Stomach (tissue), 4 donors: ENCODE data around the gene TYW1.
"Not testable (repeated sequence)": the region's sequence is repeated elsewhere in the genome, so short reads cannot be mapped to it uniquely, and the experiment has no call there.

Source experiments
- POLR2AphosphoS5 ChIP-seq, 3 donors: sonication (generic); formaldehyde crosslinking; IDR thresholded peaks; one replicate each; pipeline ENCODE4 v1.6.1; 2016; ENCODE audit warnings: antibody characterized with exemption in 3 of 3
- TF ChIP-seq, protein P1 (sequence below), 7 experiments: fragments of 450-650 bp in 4 of 7; fragments of 200-600 bp in 3 of 7; sonication (generic) in 3 of 7; IDR thresholded peaks; one replicate each; pipeline ENCODE4 v1.5.1; 2016 to 2019; ENCODE audit warnings: antibody characterized with exemption in 7 of 7, control low read depth in 2 of 7, mild to moderate bottlenecking in 1 of 7

DNA sequence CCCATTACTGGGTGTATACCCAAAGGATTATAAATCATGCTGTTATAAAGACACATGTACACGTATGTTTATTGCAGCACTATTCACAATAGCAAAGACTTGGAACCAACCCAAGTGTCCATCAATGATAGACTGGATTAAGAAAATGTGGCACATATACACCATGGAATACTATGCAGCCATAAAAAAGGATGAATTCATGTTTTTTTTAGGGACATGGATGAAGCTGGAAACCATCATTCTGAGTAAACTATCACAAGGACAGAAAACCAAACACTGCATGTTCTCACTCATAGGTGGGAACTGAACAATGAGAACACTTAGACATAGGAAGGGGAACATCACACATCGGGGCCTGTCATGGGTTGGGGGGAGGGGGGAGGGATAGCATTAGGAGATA lies 94.4 kb downstream of the TYW1 start:
- TF ChIP-seq, protein P1, sequence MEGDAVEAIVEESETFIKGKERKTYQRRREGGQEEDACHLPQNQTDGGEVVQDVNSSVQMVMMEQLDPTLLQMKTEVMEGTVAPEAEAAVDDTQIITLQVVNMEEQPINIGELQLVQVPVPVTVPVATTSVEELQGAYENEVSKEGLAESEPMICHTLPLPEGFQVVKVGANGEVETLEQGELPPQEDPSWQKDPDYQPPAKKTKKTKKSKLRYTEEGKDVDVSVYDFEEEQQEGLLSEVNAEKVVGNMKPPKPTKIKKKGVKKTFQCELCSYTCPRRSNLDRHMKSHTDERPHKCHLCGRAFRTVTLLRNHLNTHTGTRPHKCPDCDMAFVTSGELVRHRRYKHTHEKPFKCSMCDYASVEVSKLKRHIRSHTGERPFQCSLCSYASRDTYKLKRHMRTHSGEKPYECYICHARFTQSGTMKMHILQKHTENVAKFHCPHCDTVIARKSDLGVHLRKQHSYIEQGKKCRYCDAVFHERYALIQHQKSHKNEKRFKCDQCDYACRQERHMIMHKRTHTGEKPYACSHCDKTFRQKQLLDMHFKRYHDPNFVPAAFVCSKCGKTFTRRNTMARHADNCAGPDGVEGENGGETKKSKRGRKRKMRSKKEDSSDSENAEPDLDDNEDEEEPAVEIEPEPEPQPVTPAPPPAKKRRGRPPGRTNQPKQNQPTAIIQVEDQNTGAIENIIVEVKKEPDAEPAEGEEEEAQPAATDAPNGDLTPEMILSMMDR (IDR thresholded peaks at IDR 0.05): not testable (repeated sequence)
- not testable (repeated sequence) for TF ChIP-seq POLR2AphosphoS5 (IDR thresholded peaks at IDR 0.05)
